A673 (cell line): ENCODE data around the gene FAM9C.

Experiments
- CTCF ChIP-seq: fragments of 300-800, 200-600 bp; sonication (generic); conservative IDR thresholded peaks from 2 replicates; pipeline ENCODE4 v1.5.1; 2017; ENCODE audit warnings: low read depth, mild to moderate bottlenecking, antibody characterized with exemption, low read length, moderate library complexity, mixed read lengths
- EZH2 ChIP-seq: fragments of 200-600 bp; sonication (generic); IDR thresholded peaks from 2 replicates; pipeline ENCODE4 v1.6.1; 2017; ENCODE audit warnings: borderline replicate concordance, low read depth, mild to moderate bottlenecking, mixed read lengths, antibody characterized with exemption, low read length; ENCODE audit not compliant: poor library complexity, severe bottlenecking

DNA sequence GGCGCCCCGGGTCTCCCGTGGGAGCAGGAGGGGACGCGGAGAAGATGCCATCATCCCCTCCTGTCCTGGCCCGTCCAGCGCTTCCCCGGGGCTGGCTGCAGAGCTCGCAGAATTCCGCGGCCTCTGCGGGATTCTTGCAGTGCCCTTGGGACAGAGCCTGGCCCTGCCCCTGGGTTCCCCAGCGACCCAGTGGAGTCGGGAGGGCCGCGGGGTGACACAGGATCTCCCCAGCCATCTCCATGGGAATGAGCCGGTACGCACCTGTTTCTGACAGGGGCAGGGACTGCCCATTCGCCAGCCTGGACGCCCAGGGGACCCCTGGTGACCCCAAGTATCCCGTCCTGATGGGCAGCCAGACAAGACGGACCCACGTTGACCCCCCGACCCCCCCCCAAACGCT, 482 bp downstream of the FAM9C start:
- TF ChIP-seq CTCF (no peak), EZH2 (no peak)
